HTERT RPE-1 (cell line): Measurements from ENCODE around the gene SLC38A2.

Source experiments
- in situ Hi-C: fragments of 300-500 bp; cut with MboI; formaldehyde crosslinking; loops from 4 replicates; pipeline ENCODE4 v1.14.3; 2020; ENCODE audit warnings: low sequenced_read_pairs

The SLC38A2 gene

GRCh38 chr12:46376579-46376978 is 4.0 kb upstream of the SLC38A2 start:
- in situ Hi-C loops, result no loop called here

- in situ Hi-C loops, result no loop called here
These were observed 2.1 kb upstream of the SLC38A2 start for GRCh38 chr12:46374711-46375110.

- in situ Hi-C loops, result no loop called here
These were observed 1.7 kb upstream of the SLC38A2 start for GRCh38 chr12:46374310-46374709.

- in situ Hi-C loops, result no loop called here
These were observed 1.0 kb upstream of the SLC38A2 start for GRCh38 chr12:46373301-46374296.

- in situ Hi-C loops, result no loop called here
These were observed 642 bp downstream of the SLC38A2 start for GRCh38 chr12:46371718-46372543.

GRCh38 chr12:46370792-46371717 is 1.5 kb downstream of the SLC38A2 start:
- in situ Hi-C loops, result no loop called here

- in situ Hi-C loops, result no loop called here
These were observed 2.2 kb downstream of the SLC38A2 start for GRCh38 chr12:46370380-46370734.

GRCh38 chr12:46369474-46370379 is 2.8 kb downstream of the SLC38A2 start:
- in situ Hi-C loops, result no loop called here

GRCh38 chr12:46369095-46369473 is 3.5 kb downstream of the SLC38A2 start:
- in situ Hi-C loops, result no loop called here

GRCh38 chr12:46368684-46369083 is 3.9 kb downstream of the SLC38A2 start:
- in situ Hi-C loops, result no loop called here

GRCh38 chr12:46368138-46368537 is 4.4 kb downstream of the SLC38A2 start:
- in situ Hi-C loops, result no loop called here

GRCh38 chr12:46367351-46368029 is 5.1 kb downstream of the SLC38A2 start:
- in situ Hi-C loops, result no loop called here

GRCh38 chr12:46366771-46367170 is 5.8 kb downstream of the SLC38A2 start:
- in situ Hi-C loops, result no loop called here

- in situ Hi-C loops, result no loop called here
These were observed 6.6 kb downstream of the SLC38A2 start for GRCh38 chr12:46365951-46366379.

- in situ Hi-C loops, result no loop called here
These were observed 7.6 kb downstream of the SLC38A2 start for GRCh38 chr12:46364777-46365580.

GRCh38 chr12:46364300-46364696 is 8.3 kb downstream of the SLC38A2 start:
- in situ Hi-C loops, result no loop called here

GRCh38 chr12:46363582-46364299 is 8.8 kb downstream of the SLC38A2 start:
- in situ Hi-C loops, result no loop called here
